Epithelial cell of esophagus (primary cell): ENCODE results near the gene THPO.

ENCODE experiments used
- DNase-seq: peaks from one replicate; pipeline ENCODE4 v3.0.0; 2010; ENCODE audit warnings: low read depth
- H3K4me3 ChIP-seq: 2 replicates; pipeline ENCODE4 v1.5.1; 2011; ENCODE audit warnings: mild to moderate bottlenecking, low read length, control low read depth
- TF ChIP-seq, protein P1 (sequence below): IDR thresholded peaks from 2 replicates; pipeline ENCODE4 v1.5.1; 2011; ENCODE audit warnings: low read depth, mild to moderate bottlenecking, low read length, control low read depth, inconsistent platforms; ENCODE audit not compliant: insufficient read depth; ENCODE audit errors: missing control alignments

The THPO gene

DNA sequence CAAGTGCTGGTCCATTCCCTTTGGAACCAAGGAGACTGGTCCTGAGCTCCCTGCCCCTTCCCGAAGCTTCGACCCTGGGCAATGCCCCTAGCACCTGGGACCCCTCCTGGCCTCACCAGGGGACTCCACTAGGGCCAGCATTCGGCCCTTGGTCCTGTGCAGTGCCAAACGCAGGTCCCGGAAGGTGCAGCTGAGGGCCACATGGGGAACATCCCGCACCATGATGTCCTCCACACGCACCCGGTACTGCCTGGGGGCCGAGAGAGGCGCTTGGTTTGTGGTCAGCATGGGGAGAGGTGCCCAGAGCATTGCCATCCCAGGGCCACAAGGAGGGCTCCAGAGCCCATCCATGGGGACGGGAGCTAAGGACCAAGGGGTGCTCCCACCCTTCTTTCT, 24.5 kb downstream of the THPO start:
- no peak for DNase-seq
- H3K4me3 ChIP-seq: no peak overlapping the region
- TF ChIP-seq, protein P1, sequence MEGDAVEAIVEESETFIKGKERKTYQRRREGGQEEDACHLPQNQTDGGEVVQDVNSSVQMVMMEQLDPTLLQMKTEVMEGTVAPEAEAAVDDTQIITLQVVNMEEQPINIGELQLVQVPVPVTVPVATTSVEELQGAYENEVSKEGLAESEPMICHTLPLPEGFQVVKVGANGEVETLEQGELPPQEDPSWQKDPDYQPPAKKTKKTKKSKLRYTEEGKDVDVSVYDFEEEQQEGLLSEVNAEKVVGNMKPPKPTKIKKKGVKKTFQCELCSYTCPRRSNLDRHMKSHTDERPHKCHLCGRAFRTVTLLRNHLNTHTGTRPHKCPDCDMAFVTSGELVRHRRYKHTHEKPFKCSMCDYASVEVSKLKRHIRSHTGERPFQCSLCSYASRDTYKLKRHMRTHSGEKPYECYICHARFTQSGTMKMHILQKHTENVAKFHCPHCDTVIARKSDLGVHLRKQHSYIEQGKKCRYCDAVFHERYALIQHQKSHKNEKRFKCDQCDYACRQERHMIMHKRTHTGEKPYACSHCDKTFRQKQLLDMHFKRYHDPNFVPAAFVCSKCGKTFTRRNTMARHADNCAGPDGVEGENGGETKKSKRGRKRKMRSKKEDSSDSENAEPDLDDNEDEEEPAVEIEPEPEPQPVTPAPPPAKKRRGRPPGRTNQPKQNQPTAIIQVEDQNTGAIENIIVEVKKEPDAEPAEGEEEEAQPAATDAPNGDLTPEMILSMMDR: no peak

DNA sequence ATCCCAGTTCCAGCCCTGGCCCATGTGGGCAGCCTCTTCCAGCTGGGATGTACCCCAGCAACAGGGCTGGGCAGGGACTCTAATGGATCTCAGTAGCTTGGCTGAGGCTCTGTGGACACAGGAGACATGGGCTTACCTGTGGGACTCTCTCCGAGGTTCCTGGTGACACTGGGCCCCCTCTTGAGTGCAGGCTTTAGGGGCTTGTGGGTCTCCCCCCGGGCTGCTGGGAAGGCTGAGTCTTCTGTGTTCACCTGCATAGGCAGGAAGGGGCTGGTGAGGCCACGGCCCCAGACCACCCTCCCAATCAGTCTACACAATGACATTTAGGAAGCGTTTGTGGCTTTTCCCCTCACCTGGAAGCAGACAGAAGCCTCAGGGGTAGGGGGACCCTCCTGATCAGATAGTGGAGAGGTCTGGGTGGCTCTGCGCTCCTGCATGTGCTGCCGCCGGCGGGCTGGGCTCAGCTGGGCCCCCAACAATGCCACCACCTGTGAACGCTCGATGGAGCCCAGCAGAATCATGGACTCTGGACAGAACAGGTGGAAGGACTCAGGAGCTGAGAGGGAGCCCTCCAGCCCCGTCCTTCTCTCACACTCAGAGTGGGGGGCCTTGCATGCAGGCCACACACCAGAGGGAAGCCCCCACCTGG, 25.0 kb downstream of the THPO start:
- TF ChIP-seq, protein P1: no peak
- H3K4me3 ChIP-seq: no peak overlapping the region
- DNase-seq: no peak

DNA sequence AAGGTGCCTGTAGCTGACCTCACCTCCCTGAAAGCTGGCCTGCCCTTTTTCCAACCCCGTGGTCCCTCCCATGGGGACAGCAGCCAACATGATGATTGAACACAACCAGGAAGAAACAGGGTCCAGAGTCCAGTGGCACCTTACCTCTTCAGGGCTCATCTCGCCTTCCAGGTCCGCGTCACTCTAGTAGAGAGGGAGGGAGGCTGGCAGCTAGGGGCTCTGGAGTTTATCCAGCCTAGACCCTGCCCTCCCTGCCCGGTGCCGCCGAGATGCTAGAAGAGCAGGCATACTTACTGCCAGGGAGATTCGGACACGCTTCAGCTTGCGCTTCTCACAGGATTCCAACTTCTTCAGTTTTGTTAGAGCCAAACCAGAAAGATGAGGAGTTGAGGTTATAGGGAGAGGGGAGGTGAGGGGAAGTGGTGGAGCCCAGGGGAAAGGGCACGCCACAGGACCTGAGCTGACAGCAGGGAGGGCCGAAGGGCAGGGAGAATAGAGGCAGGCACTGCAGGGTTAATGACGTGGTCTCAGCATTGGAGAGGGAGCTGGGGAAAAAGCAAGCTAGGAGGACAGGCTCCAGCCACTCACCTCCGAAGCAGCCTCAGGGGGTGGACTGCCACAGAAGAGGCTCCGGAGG, 25.7 kb downstream of the THPO start:
- TF ChIP-seq, protein P1: no peak
- DNase-seq: no peak
- no peak overlapping the region for H3K4me3 ChIP-seq

DNA sequence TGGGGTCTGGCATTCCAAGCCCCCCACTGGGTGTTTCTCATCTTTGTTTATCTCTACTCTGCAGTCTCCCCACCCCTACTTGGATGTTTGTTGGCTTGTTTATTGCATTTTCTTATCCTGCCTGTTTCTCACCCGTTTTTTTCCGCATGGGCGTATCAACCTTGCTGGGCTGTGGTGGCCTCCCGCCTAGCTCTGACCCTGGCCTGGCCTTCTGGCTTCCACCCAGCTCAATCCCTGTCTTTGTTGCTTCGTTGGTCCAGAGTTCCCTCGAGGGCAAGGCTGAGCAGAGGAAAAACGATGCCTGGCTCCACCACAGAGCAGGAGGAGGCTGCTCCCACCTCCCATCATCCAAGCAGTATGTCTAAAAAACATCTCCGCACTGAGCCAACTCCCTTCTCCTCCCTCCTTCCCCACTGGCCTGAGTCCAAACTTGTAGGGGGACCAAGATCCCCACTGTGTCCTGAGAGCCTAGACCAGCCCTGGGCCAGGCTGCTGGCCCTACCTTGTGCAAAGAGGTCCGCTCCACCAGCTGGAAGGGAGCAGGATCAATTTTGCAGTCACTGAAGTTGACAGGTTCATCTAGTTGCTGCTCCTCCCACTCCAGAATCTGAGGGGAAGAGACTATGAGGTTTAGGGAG, 26.4 kb downstream of the THPO start:
- no peak for DNase-seq
- H3K4me3 ChIP-seq: no peak overlapping the region
- TF ChIP-seq, protein P1: no peak

DNA sequence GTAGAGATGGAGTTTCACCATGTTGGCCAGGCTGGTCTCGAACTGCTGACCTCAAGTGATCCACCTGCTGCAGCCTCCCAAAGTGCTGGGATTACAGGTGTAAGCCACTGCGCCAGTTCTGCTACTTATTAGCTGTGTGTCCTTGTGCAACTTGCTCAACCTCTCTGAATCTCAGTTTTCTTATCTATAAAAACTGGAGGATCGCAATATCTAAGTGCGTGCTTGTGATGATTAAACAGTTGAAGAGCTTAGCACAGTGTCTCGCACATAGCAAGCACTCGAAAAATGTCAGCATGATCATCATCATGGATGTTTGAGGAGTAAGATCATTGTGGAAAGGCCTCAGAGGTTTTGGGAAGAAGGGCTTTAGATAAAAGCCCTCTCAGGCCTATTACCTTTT, 27.4 kb downstream of the THPO start:
- H3K4me3 ChIP-seq: no peak overlapping the region
- no peak for DNase-seq
- TF ChIP-seq, protein P1: no peak

DNA sequence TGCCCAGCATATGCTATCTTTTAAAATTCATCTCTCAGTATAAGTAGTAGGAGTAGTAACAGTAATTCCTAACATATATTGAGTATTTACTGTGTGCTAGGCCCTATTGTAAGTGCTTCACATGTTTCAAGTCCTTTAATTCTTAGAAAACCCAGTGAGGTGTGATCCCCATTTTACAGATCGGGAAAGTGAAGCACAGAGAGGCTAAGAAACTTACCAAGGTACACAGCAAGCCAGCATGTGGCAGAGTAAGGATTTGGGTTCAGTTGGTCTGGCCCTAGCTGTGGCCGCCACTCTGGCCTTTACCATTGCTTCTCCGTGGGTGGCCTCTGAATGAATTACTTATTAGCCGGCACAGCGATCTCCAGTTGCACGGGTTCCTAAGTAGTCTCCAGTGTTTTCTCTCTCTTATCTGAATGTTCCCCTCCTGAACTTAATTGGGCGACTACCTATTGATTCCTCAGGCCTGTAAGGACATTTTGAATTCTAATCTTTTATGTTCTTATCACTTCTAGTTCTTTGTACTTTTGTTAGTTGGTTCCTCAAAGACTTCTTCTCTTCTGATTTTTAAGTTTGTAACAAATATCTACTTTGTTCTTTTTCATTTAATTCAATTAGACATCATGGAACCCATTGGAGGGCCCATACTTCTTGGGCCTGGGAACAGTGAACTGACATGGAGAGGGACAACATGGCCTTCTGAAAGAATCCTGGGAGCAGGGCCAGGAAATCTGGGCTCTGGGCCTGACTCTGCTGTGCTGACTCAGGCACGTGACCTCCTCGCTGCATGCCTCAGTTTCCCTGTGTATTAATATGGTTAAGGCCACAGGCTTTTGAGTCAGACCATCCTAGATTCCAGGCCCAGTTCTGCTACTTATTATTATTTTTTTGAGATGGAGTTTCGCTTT, 28.2 kb downstream of the THPO start:
- no peak overlapping the region for H3K4me3 ChIP-seq
- no peak for DNase-seq
- TF ChIP-seq, protein P1: no peak
